Measurements from ENCODE around the gene CDK17.
"Not testable (repeated sequence)": the region's sequence is repeated elsewhere in the genome, so short reads cannot be mapped to it uniquely, and the experiment has no call there.

Gene CDK17

DNA sequence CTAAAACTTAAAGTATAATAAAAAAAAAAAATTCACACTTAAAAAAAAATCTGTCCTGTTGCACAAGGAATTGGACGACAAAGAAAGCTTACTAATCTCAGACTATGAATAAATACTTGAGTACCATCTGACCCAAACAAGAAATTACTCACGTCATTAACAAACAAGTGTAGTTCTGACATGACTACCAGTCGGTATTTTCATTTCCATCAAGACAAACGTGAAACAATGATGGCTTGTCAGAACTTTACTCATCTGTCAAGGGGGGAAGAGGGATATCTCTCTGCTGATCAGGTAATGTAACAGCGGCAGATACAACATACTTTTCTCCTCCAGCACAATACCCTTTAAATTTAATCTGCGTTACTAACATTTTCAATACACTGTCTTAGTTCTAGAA, 78.3 kb downstream of the CDK17 start:
- DNase-seq (ENCODE audit: low read depth in 2 of 2), result no peak

DNA sequence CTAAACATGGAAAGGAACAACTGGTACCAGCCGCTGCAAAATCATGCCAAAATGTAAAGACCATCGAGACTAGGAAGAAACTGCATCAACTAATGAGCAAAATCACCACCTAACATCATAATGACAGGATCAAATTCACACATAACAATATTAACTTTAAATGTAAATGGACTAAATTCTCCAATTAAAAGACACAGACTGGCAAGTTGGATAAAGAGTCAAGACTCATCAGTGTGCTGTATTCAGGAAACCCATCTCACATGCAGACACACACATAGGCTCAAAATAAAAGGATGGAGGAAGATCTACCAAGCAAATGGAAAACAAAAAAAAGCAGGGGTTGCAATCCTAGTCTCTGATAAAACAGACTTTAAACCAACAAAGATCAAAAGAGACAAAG, 82.4 kb downstream of the CDK17 start:
- DNase-seq (ENCODE audit: low read depth in 2 of 2), result not testable (repeated sequence)

DNA sequence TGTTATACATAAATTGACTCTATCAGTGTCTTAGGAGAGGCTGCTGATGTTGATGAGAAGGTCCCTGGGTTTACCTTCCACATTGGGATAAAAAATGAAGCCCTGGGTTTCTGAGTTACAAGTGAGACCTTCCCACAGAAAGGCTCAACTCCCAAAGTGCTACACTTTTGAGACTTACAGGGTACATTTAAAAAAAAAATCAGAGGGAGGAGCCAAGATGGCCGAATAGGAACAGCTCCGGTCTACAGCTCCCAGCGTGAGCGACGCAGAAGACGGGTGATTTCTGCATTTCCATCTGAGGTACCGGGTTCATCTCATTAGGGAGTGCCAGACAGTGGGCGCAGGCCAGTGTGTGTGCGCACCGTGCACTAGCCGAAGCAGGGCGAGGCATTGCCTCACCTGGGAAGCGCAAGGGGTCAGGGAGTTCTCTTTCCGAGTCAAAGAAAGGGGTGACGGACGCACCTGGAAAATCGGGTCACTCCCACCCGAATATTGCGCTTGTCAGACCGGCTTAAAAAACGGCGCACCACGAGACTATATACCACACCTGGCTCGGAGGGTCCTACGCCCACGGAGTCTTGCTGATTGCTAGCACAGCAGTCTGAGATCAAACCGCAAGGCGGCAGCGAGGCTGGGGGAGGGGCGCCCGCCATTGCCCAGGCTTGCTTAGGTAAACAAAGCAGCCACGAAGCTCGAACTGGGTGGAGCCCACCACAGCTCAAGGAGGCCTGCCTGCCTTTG, 84.3 kb downstream of the CDK17 start:
- DNase-seq (ENCODE audit: low read depth in 2 of 2), result not testable (repeated sequence)

DNA sequence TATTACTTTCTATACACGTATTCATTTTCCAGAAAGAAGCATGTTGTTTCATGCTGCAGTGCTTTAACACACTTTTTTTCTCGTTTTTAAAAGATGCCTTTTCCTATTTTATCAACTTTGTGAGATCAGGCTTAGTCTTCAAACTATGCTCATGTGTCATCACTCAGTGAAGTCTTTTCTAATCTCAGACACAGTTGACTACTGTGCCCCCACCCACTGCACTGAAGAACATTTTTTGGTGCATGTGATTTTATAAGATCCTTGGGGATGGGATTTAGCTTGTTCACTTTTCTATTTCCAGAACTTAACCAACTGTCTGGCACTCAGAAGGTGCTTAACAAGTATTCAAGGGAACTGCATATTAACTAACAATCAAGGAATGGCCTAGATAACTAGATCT, 85.5 kb downstream of the CDK17 start:
- no peak for DNase-seq (ENCODE audit: low read depth in 2 of 2)

DNA sequence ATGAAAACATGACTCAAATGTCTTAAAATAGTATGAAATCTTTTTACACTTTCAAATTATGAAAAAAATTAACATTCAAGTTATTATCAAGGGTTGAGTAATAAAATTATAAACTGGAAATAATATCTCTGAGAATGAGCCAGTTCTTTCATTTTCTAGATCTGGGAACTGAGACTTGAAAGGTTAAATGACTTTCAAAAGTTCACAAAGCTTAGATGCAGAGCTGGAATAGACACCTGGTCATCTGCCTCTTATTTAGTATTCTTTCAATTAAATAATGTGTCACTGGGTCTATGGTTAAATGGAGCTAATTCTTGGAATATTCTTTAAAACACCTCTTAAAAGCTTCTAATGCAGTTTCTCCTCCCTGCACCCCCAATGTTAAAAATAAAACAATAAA, 86.6 kb downstream of the CDK17 start:
- no peak for DNase-seq (ENCODE audit: low read depth in 2 of 2)

DNA sequence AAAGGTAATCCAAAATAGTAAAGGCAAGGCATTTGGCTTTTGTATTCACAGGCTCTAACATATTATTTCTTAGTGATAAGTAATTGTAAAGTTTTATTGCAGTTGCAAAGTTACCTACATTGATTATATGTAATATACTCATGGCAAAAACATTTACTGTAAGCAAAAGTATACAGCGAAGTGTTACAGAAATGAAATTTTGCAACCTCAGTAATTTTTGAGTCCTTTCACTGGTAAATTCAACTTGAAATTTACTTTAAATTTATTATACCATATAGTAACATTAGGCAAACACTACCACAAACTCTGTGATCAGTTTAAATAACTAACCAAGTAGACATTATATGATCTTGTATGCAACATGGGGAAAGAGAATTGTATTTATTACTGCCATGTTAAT, 89.0 kb downstream of the CDK17 start:
- no peak for DNase-seq (ENCODE audit: low read depth in 2 of 2)

DNA sequence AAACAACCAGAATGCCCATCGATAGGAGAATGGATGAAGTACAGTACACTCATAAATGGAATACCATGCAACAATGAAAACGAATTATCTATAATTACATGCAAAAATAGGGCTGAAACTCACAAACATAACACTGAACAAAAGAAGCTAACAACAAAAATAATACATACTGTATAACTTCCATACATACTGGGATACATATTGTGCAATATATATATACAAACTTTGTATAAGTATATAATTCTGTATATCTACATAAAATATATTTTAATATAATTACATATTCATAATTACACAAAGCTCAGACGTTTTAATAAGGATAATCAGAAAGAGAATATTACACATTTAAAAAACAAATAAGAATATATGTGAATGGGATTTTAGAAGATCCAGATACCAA, 90.2 kb downstream of the CDK17 start:
- no peak for DNase-seq (ENCODE audit: low read depth in 2 of 2)

DNA sequence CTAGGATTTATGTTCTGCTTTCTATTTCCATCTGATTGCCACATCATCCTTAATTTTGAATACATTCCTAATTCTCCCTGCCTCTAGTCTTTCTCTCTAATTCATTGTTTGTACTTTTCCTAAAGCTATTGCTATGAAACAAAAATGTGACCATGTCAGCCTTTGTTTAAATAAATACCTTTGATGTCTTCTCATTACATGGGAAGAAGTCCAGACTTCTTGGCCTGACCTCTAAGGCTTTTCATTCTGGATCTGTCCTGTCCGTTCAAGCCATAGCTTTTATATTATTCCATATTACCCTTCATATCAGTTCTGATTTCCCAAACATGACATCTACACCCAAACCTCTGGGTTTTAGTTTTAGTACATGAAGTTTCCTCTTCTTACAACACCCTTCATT, 91.4 kb downstream of the CDK17 start:
- no peak for DNase-seq (ENCODE audit: low read depth in 2 of 2)

DNA sequence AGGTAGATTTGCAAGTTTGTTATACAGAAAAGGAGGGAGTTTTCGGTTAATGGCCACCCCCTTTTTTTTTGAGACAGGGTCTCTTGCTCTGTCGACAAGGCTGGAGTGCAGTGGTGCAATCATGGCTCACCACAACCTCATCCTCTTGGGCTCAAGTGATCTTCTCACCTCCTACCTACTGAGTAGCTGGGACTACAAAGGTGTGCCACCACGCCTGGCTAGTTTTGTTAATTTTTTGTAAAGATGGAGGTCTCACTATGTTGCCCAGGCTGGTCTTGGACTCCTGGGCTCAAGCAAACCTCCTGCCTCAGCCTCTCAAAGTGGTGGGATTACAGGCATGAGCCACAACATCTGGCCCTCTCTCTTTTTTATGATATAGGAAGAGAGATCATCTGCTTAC, 94.6 kb downstream of the CDK17 start:
- no peak for DNase-seq (ENCODE audit: low read depth in 2 of 2)

DNA sequence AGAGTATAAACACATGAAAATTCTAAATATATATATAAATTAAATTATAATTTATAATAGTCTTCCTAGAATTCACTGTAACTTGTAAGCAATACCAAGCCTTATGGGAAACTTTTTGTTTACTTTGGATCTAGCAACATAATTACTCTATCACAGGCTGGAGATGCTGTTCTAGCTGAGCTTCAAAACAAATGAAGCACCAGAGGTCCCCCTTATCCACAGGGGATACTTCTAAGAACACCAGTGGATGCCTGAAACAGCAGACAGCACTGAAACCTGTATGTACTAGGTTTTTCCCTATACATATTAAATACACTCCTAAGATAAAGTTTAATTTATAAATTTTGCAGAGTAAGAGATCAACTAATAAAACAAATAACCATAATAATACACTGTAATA, 96.6 kb downstream of the CDK17 start:
- DNase-seq (ENCODE audit: low read depth in 2 of 2), result no peak

DNA sequence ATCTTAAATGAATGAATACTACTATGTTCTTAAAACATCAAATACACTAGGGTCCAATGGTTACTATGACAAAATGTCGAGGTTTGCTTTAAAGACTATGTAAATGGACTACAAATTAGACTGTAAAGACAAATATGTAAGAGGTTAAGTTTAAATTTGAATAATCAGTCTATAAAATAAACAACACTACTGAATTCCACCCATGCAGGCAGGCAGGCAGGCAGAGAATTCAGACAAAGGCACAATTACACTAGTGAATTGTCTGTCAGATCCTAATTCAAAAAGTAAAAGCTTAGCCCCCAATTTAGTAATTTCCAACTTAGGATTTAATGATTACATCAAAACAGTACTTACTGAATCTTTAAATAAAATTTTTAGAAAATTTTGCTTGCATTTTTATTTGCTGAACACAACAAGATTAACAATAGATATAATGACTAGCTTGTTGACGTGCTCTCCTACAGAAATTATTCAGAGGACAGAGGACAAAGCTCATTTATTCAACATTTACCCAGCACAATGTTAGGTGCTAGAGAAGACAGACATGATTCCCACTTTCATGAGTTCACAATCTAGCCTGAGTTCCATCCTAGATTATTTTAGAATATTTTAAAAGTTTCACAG, 97.4 kb downstream of the CDK17 start:
- no peak for DNase-seq (ENCODE audit: low read depth in 2 of 2)

DNA sequence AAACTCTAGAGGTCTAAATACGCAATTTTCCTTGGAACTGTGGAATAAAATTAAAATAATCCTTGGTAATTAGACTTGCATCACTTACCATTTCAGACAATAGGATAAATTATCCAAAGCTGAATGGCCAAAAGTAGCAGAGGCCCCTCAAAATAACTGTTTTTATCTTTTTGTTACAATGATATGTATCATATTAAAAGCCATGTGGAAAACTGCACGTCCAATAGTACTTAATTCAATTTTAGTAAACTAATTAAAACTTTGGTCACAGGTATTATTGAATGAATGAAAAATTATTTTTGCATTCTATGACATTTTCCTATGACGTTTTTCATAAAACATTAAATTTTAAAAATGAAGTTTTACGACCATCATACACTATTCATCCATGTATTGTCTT, 98.5 kb downstream of the CDK17 start:
- no peak for DNase-seq (ENCODE audit: low read depth in 2 of 2)

DNA sequence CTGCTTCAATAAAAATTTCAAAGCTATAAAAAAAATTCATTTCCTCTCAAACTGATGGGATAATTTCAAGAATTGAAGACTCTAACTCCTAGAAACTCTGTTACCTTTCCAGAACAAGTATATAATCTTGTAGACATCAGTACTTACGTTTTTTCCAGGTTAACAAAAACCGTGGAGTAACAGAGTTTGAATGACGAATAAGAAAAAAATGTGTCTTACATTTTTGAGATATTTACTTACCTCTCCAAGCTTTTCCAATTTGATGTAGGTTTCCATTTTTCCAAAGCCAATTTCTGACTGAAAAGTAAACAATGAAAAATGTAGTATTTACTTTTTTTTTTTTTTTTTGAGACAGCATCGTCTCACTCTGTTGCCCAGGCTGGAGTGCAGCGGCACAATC, 100.2 kb downstream of the CDK17 start:
- DNase-seq (ENCODE audit: low read depth in 2 of 2), result no peak

DNA sequence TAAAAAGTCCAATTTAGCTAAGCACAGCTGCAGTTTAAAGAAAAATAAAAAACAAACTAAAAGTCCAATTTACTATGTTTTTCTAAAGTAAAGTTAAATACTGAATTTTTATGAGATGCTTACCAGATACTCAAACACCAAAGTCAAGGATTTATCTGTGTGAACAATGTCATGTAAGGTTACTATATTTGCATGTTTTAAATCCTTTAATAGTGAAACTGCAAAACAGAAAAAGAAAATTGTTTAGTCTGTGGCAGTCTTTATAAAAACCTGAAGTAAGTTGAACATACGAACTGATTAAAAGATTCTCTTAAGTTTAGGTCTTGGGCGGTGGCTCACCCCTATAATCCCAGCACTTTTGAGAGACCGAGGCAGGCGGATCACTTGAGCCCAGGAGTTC, 102.7 kb downstream of the CDK17 start:
- DNase-seq (ENCODE audit: low read depth in 2 of 2), result no peak

DNA sequence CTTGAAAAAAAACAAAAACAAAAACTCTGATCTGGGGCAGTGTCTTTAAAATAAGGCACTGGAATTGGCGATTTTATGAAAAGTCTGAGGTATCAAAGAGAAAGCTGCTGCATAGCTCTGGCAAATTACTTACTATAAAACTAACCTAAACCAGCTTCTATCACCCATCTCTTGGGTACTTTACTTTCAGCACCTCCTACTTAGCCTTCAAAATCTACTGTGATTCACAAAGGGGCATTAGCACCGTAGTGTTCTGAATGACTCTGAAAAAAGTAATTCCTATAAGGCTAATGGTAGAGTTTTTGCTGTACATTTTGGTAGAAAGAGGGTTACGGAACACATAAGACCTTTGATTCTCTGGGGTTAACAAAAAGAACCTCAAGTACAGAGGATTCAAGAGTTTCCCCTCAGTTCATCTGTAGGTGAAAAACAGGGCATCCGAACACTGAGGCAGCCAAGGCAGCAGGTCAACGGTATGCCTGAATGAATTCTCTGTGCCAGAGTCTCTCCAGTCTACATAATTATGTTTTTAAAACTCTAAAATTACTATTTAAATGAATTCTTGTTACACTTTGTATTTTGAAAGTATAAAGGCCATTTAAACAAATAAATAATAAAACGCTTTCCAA, 104.6 kb downstream of the CDK17 start:
- DNase-seq (ENCODE audit: low read depth in 2 of 2), result no peak

DNA sequence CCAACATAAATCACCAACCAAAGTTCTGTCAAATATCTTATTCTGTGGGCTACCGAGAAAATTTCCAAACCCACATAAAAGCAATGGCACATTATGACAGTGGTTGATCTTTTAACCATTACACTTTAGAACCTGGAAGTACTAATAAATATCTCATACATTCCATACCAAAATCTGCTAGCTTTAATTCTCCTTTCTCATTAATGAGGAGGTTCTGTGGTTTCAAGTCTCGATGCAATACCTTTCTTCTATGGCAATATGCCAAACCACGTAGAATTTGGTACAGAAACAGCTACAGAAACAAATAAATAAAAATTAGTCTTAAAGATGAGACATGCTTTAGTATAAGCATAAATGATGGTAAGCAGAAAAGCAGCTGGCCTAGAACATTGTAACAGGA, 105.4 kb downstream of the CDK17 start:
- DNase-seq (ENCODE audit: low read depth in 2 of 2), result no peak

DNA sequence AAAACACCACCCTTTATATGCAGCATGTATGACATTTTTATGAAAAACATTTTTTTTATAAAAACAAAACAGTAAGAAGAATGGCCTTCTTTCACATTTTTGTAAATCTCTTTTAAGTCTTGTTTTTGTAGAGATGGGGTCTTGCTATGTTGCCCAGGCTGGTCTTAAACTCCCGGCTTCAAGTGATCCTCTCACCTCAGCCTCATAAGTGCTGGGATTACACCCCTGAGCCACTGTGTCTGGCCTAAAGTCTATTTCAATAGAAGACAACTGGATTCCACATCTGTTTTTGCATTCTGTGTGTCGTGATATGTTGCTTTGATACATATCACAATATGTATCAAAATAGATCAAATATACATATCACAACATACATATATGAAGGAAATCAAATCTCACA, 107.1 kb downstream of the CDK17 start:
- no peak for DNase-seq (ENCODE audit: low read depth in 2 of 2)

DNA sequence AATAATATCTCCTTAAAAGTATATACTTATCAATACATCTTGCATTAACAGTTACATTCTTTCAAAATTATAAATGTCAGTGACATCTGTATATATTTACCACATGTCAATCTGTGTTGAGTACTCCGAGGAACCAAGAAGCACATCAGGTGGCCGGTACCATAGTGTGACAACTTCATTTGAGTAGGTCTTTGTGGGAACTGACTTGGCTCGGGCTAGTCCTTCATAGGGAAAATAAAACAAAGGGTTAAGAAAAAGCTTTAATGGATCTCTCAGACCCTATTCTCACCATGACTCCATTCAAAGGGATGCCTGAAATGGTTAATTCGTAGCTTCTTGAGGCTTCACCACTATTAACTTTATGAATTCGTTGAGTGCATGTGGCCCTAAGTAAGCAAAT, 111.2 kb downstream of the CDK17 start:
- DNase-seq (ENCODE audit: low read depth in 2 of 2), result no peak

DNA sequence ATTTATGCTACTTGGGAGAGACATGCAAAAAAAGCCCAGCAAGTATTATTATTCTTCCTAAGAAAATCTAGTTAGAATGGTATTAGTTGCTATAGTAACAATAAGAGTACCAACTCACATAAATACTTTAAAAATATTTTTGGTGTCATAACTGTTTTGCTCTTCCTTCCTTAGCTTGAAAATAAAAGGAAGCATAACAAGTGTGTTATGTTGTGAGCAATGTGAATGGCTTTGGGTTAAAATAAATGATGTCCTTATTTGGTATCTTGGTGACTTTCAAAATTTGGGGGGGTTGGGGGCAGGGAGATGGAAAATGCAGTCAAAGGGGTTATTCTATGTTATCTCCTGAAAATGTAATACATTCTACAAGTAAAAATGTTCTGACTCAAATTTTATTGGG, 115.1 kb downstream of the CDK17 start:
- no peak for DNase-seq (ENCODE audit: low read depth in 2 of 2)

DNA sequence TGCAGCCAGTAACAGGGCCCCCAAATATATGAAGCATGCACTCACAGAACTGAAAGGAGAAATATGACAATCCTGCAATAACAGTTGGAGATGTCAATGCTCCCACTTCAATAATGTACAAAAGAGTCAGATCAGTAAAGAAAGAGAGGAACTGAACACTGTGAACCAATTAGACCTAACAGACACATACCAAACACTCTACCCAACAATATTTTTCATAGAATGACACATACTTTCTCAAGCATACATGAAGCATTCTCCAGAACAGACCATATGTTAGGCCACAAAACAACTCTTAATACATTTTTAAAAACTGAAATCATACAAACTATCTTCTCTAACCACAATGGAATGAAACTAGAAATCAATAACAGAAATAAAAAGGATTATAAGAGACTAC, 125.9 kb downstream of the CDK17 start:
- no peak for DNase-seq (ENCODE audit: low read depth in 2 of 2)

DNA sequence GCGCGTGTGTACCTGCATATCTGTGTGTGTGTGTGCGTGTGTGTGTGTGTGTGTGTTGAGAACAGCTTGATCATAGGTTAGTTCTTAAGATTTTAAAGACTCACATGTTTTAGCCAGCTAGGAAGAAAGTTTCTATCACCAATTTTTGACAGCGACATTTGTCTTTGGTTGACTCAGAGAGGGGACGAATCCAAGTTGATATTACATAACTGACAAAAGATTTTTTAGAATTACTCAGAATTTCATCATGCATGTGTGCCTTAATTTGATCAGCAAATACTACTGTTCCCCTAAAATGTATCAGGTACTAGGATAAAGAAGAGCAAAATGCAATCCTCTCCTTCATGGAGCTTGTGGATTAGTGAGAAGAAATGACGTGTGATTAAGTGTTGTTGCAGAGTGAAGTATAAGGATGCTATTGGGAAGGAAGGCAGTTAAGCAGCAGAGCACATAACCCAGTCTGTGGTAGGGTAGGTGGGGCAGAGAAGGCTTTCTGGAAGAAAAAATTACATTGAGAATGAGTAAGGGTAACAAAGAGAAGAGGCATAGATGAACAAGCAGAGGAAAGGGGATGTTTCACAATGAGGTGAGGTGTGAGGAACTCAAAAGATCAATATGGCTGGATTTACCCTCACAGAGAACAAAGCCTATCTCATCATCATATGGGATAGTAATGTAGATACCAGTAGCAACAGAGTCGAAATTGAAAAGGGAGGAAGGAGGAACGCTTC, 128.6 kb downstream of the CDK17 start:
- DNase-seq (ENCODE audit: low read depth in 2 of 2), result no peak

DNA sequence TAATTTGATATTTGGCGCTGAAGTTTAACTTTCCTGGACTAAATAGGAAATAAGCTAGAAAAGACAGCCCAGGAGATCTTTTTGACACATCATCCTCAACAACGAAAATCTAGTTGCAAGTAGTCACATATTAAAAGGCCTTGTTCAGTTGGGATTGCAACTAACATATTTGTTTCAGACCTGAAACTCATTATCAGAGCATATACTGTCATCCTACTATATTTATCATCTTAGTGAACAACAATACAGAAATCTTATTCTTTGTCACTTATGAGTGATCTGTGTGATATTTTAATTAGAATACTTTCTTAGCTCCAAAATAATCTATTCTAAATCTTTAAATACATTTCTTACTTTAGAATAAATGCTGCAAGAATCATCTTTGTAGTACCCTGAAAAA, 134.0 kb downstream of the CDK17 start:
- no peak for DNase-seq (ENCODE audit: low read depth in 2 of 2)

DNA sequence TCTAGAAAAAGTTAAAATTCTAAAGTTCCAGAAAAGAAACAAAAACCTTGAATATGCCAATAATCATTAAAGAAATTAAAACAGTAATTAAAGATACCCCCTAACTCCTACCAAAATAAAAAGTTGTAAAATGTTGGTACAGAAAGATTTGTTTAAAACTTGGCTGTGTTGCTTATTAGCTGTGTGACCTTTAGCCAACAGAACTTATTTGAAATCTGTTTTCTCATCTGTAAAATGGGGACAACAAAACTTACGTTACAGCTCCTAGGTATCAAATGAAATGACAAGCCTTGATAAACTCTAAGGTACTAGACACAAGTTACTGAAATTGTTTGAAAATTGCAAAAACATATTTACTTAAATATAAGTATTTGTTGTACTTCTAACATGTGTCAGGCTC, 134.4 kb downstream of the CDK17 start:
- no peak for DNase-seq (ENCODE audit: low read depth in 2 of 2)

Measured in stimulated activated CD8-positive, alpha-beta memory T cell treated with anti-CD3 and anti-CD28 coated beads, Interleukin-15, amount 100 ng/mL, for 4 hours (primary cell).